NOMO-1 treated with dmso at 0.1 percent for 144 hours (cell line): ENCODE data around the gene PCSK7.
"Not testable (repeated sequence)": the region's sequence is repeated elsewhere in the genome, so short reads cannot be mapped to it uniquely, and the experiment has no call there.

Experiments
- DNase-seq: peaks from one replicate; lab custom pipeline; 2025; ENCODE audit not compliant: unreplicated experiment; lab: John Stamatoyannopoulos, UW

The PCSK7 gene

DNA sequence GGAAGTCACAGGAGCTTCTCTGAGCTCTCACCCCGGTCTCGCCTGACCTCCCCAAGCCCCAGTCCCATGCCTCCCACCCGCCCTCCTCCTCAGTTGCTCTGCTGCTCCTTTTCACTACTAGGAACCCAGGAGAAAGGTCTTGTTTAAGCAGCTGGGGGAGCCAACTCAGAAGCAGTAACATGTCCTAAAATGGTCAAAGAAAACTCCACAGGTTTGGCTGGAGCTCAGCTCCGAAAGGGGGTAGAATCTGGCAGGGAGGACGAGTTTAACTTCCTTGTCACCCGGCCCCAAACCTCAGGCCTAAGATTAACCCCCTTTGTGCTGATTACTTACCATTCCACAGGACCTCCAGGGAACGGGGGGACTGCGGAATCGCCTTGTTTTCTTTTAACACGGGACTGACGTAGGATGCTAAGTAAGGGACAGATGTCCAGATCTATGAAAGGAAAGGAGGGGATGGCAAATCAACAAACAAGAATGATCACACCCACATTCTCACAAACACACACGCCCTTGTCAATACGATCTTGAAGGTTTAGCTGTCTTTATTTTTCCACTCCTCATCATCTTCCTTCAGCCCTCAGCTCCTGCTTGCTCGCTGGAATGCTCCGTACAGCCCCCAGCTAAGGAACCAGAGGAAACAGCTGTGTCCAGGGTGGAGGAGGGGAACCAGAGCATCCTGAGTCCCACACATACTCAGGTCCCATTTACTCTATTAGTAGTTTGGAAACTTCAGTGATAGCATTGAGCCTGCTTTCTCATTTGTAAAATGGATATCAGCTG lies 13.5 kb downstream of the PCSK7 start:
- no peak for DNase-seq

DNA sequence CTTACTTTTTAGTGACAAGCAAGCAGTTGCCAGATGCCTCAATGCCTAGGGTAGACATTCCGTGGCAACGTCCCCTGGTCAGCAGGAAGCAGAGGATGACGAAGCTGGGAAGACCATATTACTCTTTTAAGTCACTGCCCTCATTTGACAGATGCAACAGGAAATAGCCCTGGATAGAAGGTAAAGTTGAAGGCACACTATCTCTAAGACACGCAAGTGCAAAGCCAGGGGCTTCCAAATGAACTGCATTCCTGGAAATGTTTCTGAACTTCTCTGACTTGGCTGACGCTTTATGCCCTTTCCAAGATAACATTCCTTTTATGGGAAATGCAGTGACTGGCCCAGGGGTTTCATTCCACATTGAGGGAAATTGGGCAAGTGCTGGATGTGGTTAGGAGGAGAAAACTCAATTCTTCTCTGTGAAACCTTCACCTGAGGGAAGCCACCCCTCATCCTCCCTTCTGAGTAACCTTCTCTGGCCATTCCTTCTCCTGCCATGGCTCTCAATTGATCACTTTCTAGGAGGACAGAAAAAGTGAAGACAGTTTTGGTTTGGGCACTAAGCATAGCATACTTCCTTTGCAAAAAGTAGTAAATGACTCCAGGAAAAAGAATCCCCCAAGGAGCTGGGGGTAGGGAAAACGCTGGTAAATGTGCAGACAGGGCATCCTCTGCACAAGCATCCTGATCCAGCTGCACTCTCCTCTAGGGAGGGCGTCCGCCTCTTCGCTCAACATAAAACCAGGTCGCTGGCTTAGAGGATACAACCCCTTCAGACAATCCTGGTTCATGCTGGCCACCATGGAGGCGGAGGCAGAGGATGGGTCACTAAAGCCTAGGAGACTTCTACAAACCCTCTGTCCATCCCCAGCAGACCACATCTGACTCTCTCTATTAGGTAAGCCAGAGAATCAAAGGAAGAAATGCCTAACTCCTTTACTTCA lies 14.5 kb downstream of the PCSK7 start:
- no peak for DNase-seq

- DNase-seq, result no peak
Measured at GRCh38 chr11:117214404-117215110, 17.3 kb downstream of the PCSK7 start.

DNA sequence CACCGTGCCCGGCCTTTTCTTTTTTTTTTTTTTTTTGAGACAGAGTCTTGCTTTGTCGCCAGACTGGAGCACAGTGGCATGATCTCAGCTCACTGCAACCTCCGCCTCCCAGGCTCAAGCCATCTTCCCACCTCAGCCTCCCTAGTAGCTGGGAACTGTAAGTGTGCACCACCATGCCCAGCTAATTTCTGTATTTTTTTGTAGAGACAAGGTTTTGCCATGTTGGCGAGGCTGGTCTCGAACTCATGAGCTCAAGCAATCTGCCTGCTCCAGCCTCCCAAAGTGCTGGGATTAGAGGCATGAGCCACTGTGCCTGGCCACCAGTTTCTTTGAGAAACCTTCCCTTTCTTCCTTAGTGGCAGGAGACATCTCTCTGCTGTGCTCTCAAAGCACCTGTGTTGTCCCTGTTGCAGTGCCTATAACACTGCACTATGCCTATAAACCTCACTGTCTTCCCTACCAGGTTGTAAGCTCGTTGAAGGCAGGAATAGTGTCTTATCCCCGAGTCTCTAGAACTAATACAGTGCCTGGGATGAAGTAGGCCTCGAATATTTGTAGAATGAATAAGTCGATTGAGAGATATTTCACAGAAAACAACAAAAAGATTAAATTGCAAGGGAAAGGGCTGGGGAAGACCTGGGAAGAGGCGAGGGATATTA lies 19.0 kb downstream of the PCSK7 start:
- no peak for DNase-seq

- DNase-seq, result no peak
Measured at GRCh38 chr11:117210620-117211019, 21.3 kb downstream of the PCSK7 start.

GRCh38 chr11:117209351-117210125 lies 22.3 kb downstream of the PCSK7 start:
- not testable (repeated sequence) for DNase-seq

DNA sequence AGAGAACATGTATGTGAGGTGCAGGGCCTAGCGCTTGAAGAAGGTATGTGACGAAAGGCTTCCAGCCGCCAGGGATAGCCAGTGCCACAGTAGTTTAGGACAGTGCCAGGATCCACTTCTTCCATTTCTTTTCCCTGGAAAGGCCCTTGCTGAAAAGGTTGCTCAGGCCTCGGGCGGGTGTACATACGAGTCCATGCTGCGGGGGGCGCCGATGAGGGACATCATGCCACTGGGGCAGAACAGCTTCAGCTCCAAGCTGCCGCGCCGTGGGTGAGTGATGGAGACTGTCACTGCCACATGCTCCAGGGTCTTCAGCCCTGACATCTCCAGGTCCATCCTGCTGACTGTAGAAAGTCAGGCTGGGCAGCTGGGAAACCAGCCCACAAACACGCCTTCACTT lies 23.2 kb downstream of the PCSK7 start:
- not testable (repeated sequence) for DNase-seq

GRCh38 chr11:117207481-117207880 lies 24.4 kb downstream of the PCSK7 start:
- not testable (repeated sequence) for DNase-seq

DNA sequence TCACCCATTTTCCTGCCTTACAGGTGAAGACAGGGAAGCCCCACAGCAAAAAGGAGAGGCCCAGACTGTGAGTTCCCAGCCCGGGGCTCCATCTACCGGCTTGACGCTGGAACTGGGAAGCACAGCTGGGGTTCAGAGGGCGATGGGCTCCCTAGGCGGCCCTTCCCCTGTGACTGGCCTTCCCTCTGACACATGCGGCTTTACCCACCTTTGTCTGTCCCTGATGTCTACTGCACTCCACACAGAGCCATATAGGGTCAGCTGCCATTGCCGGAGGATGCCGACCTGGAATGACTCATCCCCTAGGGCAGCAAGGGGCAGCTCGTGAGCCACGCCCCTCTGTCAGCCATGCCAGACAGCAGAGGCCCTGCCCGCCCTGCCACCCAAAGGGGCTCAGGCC lies 25.0 kb downstream of the PCSK7 start:
- DNase-seq, result not testable (repeated sequence)

DNA sequence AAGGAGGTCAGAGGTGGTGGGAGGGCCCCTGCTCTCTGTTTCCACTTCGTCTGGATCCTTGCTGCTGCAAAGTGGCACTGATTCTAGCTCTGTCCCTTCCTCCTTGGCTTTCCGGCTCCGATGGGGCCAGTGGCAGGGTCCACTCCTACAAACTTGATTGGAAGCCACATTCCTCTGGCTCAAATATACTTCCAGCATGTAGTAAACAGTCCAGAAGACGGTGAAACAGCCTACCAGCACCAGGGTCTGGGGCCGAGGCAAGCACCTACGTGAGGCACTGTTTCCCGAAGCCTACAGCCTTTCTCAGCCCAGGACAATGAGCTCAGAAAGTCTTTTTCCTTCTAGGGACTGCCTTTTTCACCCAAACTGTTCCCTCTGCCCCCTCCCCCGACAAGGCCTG lies 25.8 kb downstream of the PCSK7 start:
- not testable (repeated sequence) for DNase-seq

GRCh38 chr11:117205211-117205818 lies 26.6 kb downstream of the PCSK7 start:
- DNase-seq, result no peak

- DNase-seq, result no peak
Measured at GRCh38 chr11:117204283-117205080, 27.4 kb downstream of the PCSK7 start.

- no peak for DNase-seq
Measured at GRCh38 chr11:117203069-117203407, 28.8 kb downstream of the PCSK7 start.

- no peak for DNase-seq
Measured at GRCh38 chr11:117202386-117203068, 29.3 kb downstream of the PCSK7 start.

DNA sequence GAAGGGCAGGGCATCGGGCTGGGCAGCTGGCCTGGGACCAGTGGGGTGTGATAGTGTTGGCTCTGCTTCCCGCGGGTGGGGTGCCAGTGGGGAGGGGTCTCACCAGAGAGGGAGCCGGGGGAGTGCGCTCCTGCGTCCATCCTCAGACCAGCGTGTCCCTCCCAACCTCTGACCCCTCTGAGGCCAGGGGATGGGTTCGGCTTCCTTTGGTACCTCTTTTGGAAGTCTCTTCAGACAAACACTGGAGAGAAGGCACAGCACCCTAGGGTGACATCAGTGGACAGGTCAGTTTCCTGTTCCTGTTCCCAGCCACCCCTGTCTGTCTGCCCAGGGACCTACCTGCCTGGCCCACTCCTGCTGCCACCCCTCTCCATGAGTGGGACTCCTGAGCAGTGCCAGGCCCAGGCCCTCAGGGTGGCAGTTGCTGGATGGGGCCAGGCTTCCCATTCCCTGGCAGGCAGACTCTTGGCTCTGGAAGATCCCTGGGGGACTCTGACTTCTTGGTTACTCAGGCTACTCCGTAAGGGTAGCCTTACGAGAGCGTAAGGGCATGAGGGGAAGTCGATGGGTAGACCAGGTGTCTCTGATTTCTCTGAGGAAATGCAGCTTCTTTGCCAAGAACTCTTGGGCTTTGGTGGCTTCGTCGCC lies 30.1 kb downstream of the PCSK7 start:
- DNase-seq, result no peak

GRCh38 chr11:117200813-117201657 lies 30.8 kb downstream of the PCSK7 start:
- DNase-seq, result no peak
